Mucosa of descending colon (tissue), 3 donors: ENCODE data around the gene ADGRG2. TPM values are rescaled to one million over a fixed set of nuclear protein-coding genes. Genes with fewer than 3 reads are reported as not detected.
"Not testable (repeated sequence)": the region's sequence is repeated elsewhere in the genome, so short reads cannot be mapped to it uniquely, and the experiment has no call there.

ENCODE experiments used
- ATAC-seq: fragments of 200-7000 bp; cut with Tn5 transposase; one replicate; pipeline ENCODE4 v1.9.1; 2020; ENCODE audit warnings: mild to moderate bottlenecking, moderate library complexity
- DNase-seq, 3 donors: peaks; one replicate each; pipeline ENCODE4 v3.0.0-alpha.2; 2020
- H3K36me3 ChIP-seq: fragments of 200-600 bp; one replicate; pipeline ENCODE4 v1.8.0; 2021; ENCODE audit warnings: low read depth, mild to moderate bottlenecking
- H3K4me1 ChIP-seq: fragments of 200-600 bp; one replicate; pipeline ENCODE4 v1.8.0; 2021; ENCODE audit warnings: low read depth, mild to moderate bottlenecking
- H3K4me3 ChIP-seq: fragments of 200-600 bp; one replicate; pipeline ENCODE4 v1.8.0; 2021; ENCODE audit warnings: mild to moderate bottlenecking
- H3K9me3 ChIP-seq: fragments of 200-600 bp; one replicate; pipeline ENCODE4 v1.8.0; 2021; ENCODE audit warnings: mild to moderate bottlenecking
- CTCF ChIP-seq: fragments of 200-600 bp; IDR thresholded peaks from one replicate; pipeline ENCODE4 v1.8.0; 2022; ENCODE audit warnings: antibody characterized with exemption, mild to moderate bottlenecking
- intact Hi-C, 2 donors: fragments of 100-400 bp; cut with DNase I in 1 of 2; cut with micrococcal nuclease in 1 of 2; formaldehyde crosslinking; loops; one replicate each; pipeline versions ENCODE4 v1.11.0 to v1.11.1; 2022; cut with DNase I, micrococcal nuclease
- total RNA-seq, 3 donors: library from RNA; stranded (reverse); fragmentation: NEBNext Ultra II Directional in 2 of 3; extraction: Animal tissue kit (Norgen Biotek cat#: 25700) in 2 of 3; gene quantifications; one replicate each; pipeline versions ENCODE4 v1.2.1 to v1.2.4, GENCODE V29; 2021 to 2023
- donor health status: DM: no; HTN: no; CAD: no; lungs with moderate emphysema.
- donor health status: DM: no; HTN: no; CAD: no.
- donor health status: DM: no; HTN: yes; CAD: no.

The ADGRG2 gene
- total RNA-seq, 3 donors from 2014 or later: 0.38 to 1.3 (median 0.39) TPM

DNA sequence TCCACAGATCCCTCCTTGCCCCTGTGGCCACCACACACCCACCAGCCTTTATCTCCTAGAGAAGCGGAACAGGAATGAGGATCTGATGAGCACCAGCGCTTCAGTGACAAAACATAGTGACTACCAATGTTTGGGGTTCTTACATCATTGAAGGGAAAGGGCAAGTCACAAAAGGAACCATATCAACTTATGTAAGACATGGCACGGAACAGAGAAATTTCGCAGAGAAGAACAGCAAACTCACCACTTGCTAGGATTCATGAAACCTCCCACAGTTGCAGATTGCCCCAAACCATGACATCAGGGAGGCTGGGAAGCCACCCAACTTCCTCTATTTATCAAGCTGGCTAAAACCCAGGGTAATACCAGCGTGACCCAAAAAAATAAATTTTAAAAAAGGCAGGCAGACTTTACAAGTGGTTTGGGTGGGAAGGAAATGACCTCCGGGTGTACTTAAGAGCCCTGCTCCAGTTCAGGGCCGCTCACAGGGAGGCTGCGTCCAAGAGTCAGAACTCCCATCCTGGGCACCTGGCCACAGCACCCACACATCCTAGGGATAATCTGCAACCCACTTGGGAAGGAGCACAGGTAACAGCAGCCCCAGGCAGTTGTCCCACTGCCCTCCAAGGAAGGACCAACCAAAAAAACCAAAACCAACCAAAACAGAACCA, 36.0 kb downstream of the ADGRG2 start:
- H3K9me3 ChIP-seq: no peaks in the 10 kb centered on the region
- no peaks in the 10 kb centered on the region for H3K4me1 ChIP-seq
- no peaks in the 10 kb centered on the region for H3K36me3 ChIP-seq
- DNase-seq (no peak), ATAC-seq (no peak)
- no peak for TF ChIP-seq CTCF
- intact Hi-C loops: no loop called here
- no peak overlapping the region for H3K4me3 ChIP-seq

DNA sequence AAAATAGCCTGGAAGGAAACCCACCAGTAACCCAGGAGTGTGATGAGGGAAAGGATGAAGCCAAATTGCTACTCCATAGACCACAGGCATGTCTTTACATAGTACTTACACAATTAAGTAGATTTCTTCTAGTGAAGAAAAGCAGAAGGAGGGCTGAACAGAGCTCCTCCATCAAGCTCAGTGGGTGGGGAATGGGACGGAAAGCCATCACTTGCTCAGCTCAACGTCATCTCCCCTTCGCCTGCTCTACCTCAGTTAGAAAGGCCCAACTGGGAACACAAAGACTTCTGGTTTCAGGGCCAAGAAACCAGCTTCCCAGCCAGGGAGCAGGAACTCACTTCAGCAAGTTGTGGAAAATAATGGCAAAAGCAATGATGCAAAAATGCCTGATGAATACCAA, 36.6 kb downstream of the ADGRG2 start:
- no peak for TF ChIP-seq CTCF
- no peaks in the 10 kb centered on the region for H3K36me3 ChIP-seq
- no peaks in the 10 kb centered on the region for H3K9me3 ChIP-seq
- intact Hi-C loops: no loop called here
- no peaks in the 10 kb centered on the region for H3K4me1 ChIP-seq
- DNase-seq: no peak
- no peak overlapping the region for H3K4me3 ChIP-seq
- ATAC-seq: no peak

GRCh38 chrX:19075754-19076153, 46.5 kb downstream of the ADGRG2 start:
- Histone ChIP-seq H3K4me3 (no peak overlapping the region), H3K4me1 (no peaks in the 10 kb centered on the region), H3K9me3 (no peaks in the 10 kb centered on the region), H3K36me3 (no peaks in the 10 kb centered on the region)
- no peak for ATAC-seq
- DNase-seq: no peak
- no peak for TF ChIP-seq CTCF
- intact Hi-C loops: no loop called here

DNA sequence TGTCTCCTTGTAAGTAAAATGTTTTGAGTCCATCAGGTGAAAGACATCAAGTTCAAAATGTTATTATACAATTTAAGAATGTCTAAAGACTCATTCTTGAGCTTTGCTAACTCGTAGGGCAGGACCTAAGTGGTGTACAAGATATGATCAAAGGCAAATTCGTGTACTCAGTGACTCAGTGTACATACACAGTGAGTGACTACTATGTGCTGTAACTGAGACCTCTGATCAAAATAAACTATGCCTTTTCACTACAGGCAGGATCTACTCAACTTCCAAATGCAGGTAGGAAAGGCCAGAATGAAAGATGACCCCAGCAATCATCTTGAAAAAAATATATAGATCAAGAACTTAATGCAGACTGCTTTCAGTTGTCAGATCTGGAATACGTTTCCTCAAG, 49.9 kb downstream of the ADGRG2 start:
- Histone ChIP-seq H3K4me1 (no peaks in the 10 kb centered on the region), H3K9me3 (no peaks in the 10 kb centered on the region), H3K36me3 (no peaks in the 10 kb centered on the region), H3K4me3 (no peak overlapping the region)
- no peak for TF ChIP-seq CTCF
- intact Hi-C loops: no loop called here
- no peak for DNase-seq
- no peak for ATAC-seq

DNA sequence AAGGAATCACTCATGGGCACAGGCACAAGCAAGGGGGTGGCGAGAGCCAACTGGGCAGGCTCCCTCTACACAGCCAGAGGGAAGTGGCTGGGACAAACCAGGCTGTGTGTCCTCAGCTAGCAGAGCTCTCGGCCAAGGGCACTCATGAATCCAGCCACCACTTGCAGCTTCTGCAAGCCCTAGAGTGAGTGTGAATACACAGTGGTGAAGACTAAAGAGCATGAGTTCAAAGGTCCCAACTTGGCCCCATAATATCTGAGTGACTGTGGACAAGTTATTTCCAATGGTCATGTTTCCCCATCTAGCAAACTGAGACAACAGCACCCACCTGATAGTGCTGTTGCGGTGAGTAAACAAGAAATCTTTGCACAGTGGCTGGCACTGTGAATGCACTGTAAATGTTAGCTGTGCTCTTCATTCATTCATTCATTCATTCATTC, 51.7 kb downstream of the ADGRG2 start:
- DNase-seq (no peak), ATAC-seq (no peak)
- intact Hi-C loops: no loop called here
- H3K4me3 ChIP-seq: no peak overlapping the region
- no peak for TF ChIP-seq CTCF
- no peaks in the 10 kb centered on the region for H3K9me3 ChIP-seq
- no peaks in the 10 kb centered on the region for H3K4me1 ChIP-seq
- H3K36me3 ChIP-seq: no peaks in the 10 kb centered on the region

GRCh38 chrX:19066987-19067386, 55.3 kb downstream of the ADGRG2 start:
- H3K4me1 ChIP-seq, intact Hi-C loops, H3K9me3 ChIP-seq, H3K4me3 ChIP-seq, H3K36me3 ChIP-seq: not testable (repeated sequence)
- DNase-seq (peak in 1 of 3 donors; percentile 11), ATAC-seq (peak; percentile 83)
